HUDEP-2 (cell line): ENCODE data around the gene E2F4.

Experiments
- DNase-seq, 76 experiments: peaks; one replicate each; lab custom pipeline; 2025; ENCODE audit not compliant: unreplicated experiment in 76 of 76; lab: John Stamatoyannopoulos, UW

The E2F4 gene, protein sequence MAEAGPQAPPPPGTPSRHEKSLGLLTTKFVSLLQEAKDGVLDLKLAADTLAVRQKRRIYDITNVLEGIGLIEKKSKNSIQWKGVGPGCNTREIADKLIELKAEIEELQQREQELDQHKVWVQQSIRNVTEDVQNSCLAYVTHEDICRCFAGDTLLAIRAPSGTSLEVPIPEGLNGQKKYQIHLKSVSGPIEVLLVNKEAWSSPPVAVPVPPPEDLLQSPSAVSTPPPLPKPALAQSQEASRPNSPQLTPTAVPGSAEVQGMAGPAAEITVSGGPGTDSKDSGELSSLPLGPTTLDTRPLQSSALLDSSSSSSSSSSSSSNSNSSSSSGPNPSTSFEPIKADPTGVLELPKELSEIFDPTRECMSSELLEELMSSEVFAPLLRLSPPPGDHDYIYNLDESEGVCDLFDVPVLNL

DNA sequence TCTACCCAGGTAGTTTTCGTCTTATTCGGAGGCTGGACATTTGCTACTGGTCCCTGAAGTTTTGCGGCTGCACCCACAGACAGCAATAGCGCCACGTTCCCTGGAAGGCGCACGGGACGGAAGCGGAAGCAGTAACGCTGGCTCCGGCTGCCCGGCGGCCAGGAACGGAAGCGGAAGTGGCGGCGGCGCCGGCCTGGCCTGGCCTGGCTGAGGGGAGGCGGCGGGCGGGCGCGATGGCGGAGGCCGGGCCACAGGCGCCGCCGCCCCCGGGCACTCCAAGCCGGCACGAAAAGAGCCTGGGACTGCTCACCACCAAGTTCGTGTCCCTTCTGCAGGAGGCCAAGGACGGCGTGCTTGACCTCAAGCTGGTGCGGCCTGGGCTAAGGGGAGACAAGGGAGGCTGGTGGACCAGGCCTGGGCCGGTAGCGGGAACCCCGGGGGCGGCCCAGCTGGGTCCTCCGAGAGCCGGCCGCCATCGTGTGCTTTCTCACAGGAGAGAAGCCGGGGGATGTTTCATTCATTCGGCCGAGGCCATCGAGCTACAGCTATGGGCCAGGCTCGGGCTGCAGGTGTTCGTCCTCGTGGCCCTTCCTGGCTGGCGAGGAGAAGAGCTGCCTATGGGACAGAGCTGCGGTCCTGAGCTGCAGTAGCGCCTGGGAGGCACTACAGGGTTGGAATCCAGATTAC lies at the start of gene E2F4:
E2F4 (plus strand) TSS at position 161 of the 687 bp plus-strand sequence; CDS start at position 234, 73 bp downstream.
- DNase-seq: peak in 73 of 76 experiments; percentile 30 to 91 (median 81)

DNA sequence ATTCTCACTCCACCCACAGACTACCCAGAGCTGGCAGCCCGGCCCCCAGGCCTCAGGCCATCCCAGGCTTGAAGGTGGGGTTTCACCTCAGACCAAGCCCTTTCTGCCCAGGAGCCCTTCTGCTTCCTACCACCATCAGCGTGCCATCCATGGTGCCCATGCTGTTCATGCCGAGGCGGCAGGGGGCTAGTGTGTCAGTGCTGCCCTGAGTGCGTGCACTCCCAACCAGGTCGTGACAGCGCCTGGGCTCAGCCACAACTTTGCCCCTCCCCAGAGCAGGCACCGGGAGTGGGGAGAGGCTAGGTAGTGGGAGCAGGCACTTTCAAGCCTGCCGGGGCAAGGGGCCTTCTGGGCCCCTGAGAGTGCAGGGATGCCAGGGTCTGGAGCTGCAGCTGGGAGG lies 49.6 kb upstream of the E2F4 start:
- no peak for DNase-seq

DNA sequence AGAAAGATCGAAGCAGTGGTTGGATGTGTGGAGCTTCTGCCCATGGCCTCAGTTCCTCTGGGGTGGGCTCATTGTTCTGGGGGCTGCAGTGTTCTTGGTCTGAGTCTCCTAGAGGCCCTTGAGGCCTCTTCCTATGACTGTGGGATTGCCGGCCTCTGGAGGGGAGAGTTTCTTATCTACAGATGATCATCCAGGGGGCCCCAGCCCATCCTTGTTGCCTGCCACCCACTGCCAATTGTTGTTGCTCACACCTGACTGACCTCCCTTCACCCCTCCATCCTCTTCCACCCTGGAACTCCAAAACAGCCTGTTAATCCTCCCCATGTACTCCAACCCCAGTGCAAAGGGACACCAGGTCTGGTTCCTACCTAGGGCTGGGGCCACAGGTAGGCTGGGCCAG lies 47.0 kb upstream of the E2F4 start:
- no peak for DNase-seq

GRCh38 chr16:67145746-67146145 lies 46.2 kb upstream of the E2F4 start:
- DNase-seq: no peak

GRCh38 chr16:67146523-67147357 lies 45.2 kb upstream of the E2F4 start:
- no peak for DNase-seq

GRCh38 chr16:67147437-67148140 lies 44.4 kb upstream of the E2F4 start:
- DNase-seq: no peak

DNA sequence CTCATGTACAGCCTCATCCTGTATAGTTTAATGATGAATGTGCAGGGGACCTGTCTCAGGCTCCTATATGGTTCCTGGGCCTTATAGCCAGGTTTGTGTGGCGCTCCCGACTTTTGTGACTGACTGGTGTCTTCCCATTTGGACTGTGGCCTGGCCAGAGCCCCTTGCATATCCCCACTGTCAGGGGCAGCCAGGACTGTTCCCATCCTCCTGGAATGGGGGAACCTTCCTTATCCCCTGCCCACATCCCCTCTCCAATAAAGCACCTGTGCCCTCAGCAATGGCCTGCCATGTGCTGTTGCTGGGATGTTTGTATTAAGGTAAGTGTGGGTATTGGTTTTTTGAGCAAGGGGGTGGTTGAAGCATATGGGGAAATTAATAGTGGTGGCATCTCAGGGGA lies 43.7 kb upstream of the E2F4 start:
- DNase-seq: no peak

GRCh38 chr16:67148656-67149275 lies 43.2 kb upstream of the E2F4 start:
- DNase-seq: no peak

DNA sequence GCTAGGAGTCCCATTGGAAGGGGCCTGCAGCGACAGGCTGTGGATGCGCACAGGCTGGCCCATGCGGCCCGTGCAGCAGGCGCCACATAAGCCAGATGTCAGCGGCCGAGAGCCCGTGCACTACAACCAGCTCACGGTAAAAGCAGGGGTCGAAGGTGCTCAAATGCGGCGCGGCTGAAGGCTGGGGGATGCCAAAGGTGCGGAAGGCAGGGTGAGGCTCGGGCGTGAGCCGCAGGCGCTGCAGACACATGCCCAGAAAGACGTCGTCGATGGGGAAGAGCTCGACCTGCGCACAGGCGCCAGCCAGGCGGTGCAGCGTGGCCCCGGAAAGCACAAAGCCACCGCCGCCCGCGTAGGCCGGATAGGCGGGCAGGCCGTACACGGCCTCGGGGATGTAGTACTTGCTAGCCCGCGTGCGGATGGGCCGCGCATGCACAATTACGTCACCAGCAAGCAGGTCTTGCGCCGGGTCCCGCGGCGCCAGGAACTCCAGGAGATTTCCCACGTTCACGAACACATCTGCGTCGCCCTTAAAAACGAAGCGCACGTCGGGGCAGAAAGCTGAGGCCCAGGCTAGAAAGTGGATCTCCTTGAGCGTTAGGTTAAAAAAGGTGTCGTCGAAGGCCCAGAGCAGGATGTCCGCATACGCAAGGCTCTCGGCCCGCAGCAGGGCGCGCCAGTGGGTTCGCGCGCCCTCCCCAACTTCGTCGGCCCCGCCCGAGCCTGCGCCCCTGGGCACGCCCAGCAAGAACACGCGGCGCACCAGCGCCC lies 42.5 kb upstream of the E2F4 start:
- no peak for DNase-seq

- peak in 14 of 76 experiments; percentile 4 to 47 (median 14) for DNase-seq
These were observed 41.7 kb upstream of the E2F4 start for GRCh38 chr16:67150047-67150832.

DNA sequence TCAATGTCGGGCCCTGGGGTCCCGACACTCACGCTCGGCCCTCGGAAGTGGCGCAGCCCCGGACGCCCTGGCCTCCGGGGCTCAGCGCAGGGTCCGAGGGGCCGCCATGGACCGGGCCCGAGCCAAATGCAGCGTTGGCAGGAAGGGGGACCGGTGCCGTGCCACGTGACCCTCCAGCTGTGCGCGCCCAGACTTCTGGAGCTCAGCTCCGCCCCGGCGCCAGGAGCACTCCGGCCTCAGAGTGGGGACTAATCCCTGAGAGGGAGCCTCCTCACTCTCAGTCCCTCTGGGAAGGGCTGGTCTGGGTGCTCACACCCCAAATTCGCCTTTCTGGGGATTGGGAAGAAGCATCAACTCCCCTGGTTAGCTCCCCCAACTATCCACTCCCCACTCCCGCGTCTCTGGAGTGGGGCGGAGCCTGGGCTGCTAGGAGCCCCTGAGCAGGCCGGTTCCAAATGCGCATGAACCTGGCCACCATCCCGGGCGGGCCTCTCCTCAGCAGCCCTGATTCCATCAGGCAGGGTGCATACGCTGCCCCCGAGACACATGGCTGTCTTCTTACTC lies 41.0 kb upstream of the E2F4 start, which contains the start of gene B3GNT9:
B3GNT9 (minus strand) TSS at position 166 of the 564 bp plus-strand sequence. CDS start 513 bp downstream, outside the sequence.
- peak in 22 of 76 experiments; percentile 9 to 50 (median 32) for DNase-seq

DNA sequence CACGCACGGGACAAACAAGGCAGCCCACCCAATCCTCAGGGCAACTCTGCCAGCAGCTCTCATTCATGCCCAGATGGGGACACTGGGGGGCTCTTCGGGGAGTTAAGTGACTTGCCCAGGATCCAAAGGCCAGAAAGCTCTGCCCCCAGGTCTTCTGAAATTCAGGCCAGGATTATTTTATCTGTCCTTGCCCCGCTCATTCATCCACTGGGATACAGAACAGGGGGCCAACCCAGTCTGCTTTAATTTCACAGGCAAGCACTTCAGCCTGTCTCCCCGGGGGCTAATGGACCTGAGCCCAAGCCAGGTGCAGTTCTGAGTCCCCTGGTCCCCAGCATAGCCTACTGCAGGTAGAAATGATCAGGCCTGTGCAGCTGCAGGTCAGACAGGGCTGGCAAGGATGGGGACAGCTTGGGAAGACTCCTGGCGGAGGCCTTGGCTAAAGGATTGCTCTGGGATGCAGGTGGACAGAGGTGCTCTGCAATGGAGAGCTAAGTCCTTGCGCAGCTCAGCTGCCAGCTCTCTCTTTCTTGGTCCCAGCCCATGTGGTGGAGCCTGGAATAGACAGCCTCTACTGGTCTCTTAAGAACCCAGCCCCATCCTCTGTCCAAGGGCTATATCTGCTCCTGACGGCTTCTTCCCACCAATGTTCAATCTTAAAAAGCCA lies 40.4 kb upstream of the E2F4 start:
- DNase-seq: peak in 1 of 76 experiments; percentile 7

GRCh38 chr16:67154578-67155294 lies 37.2 kb upstream of the E2F4 start:
- DNase-seq: no peak

DNA sequence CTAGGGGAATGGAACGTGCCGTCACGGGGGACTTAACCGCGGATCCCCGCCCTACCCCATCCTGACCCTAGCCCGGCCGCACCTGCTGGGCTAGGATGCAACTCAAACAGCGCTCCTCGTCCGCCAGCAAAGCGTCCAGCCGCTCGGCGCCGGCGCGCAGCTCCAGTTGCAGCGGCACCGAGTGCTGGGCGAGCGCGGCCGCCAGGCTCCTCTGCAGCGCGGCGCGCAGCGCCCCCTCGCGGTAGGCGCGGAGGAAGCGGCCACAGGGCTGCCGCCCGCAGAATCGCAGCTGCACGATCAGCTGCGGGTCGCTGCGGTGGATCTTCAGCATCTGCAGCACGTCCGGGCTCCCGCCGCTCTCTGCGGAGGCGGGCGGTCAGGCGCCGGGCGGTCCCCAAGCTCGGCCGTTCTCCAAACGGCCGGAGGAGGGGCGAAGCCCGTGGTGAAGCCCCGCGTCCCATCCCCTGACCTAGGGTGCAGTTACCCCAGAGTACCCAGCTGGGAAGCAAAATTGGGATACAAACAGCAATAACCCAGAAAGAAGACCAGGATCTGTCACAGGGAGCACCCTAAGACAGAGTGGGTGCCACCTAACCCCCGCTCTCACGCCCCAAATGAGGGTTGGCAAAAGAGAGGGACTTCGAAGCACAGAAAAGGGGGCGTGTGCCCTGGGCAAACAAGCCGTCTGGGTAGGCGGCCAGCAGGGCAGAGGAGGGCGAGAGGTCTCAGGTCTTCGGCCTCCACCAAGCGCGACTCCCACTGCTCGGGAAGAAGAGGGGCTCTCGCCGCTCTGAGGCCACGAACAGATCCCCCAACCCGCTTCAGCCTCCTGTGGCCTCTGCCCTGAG lies 36.4 kb upstream of the E2F4 start:
- DNase-seq: peak in 55 of 76 experiments; percentile 13 to 74 (median 50)

- DNase-seq: no peak
These were observed 35.7 kb upstream of the E2F4 start for GRCh38 chr16:67156143-67156844.
